ENCODE measurements around the gene MUTYH. TPM values are rescaled to one million over a fixed set of nuclear protein-coding genes. Genes with fewer than 3 reads are reported as not detected.
"Not testable (repeated sequence)": the region's sequence is repeated elsewhere in the genome, so short reads cannot be mapped to it uniquely, and the experiment has no call there.

The MUTYH gene
- total RNA-seq (29.0 TPM), polyA plus RNA-seq (ENCODE audit: insufficient read depth, low read depth, low replicate concordance) (24.1 TPM)
- long read RNA-seq, donor 1, partial matches to known transcripts = 0 of 1 reads
- long read RNA-seq, donor 1, other reads (novel, unspliced or antisense) = 0 of 1 reads
- long read RNA-seq, donor 2, partial matches to known transcripts = 19 of 22 reads
- long read RNA-seq, donor 2, other reads (novel, unspliced or antisense) = 0 of 22 reads
- long read RNA-seq, donor 3, partial matches to known transcripts = 15 of 24 reads
- long read RNA-seq, donor 3, other reads (novel, unspliced or antisense) = 5 of 24 reads
- long read RNA-seq, donor 4, partial matches to known transcripts = 5 of 5 reads
- long read RNA-seq, donor 4, other reads (novel, unspliced or antisense) = 0 of 5 reads
- long read RNA-seq, donor 5 = 0 reads
- long read RNA-seq, donor 6, partial matches to known transcripts = 0 of 2 reads
- long read RNA-seq, donor 6, other reads (novel, unspliced or antisense) = 0 of 2 reads
- long read RNA-seq, donor 7, partial matches to known transcripts = 4 of 23 reads
- long read RNA-seq, donor 7, other reads (novel, unspliced or antisense) = 8 of 23 reads
- long read RNA-seq, donor 8, partial matches to known transcripts = 0 of 3 reads
- long read RNA-seq, donor 8, other reads (novel, unspliced or antisense) = 0 of 3 reads
- long read RNA-seq, donor 9 = 0 reads
- long read RNA-seq, donor 10, partial matches to known transcripts = 29 of 32 reads
- long read RNA-seq, donor 10, other reads (novel, unspliced or antisense) = 0 of 32 reads

DNA sequence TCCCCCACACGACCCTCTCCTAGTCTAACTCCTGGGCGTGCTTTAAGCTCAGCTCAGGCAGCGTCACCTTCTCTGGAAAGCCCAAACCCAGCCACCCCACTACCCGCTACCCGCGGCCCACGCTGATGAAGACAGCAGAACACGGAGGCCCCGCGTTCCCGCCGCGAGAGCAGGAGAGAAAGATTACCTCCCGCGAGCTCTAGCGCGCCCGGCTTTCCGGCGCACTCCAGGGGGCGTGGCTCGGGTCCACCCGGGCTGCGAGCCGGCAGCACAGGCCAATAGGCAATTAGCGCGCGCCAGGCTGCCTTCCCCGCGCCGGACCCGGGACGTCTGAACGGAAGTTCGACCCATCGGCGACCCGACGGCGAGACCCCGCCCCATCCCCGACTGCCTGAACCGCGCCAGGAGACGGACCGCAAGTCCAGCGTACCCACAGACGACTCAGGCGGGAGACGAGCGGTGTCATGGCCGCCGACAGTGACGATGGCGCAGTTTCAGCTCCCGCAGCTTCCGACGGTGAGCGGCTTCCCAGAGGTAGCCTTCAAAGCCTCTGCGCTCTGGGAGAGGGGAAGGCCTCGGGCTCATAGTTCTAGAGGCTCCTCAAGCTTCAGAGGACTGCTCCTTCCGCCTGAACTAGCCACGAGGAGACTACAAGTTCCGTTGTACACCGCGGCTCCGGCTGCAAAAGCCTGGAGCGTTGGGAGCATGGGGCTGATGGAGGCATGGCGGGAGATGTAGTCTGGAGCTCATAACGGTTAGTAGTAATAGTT lies at the start of gene MUTYH, which contains the start of gene TOE1:
TSS of gene MUTYH (minus strand) at position 652 of the 770 bp plus-strand sequence. CDS start 5,935 bp downstream, outside the sequence.
TSS of gene TOE1 (plus strand) at position 382 of the 770 bp plus-strand sequence. CDS start at position 465, 83 bp downstream.
- DNase-seq (peak; percentile 95 to 98 (median 96)), FAIRE-seq (no peak)
- Histone ChIP-seq H3K4me1 (ENCODE audit: control insufficient read depth in 2 of 3, insufficient read depth in 2 of 3, low read depth in 1 of 3, low read length in 3 of 3) (peaks cover 0 to 17% (median 10%) of the 10 kb centered on the region in 3 donors), H3K9ac (ENCODE audit: low read length in 3 of 3) (peak within 1 kb of the TSS; percentile 74 to 95 (median 91)), H3K27ac (ENCODE audit: low read depth in 2 of 2, low read length in 2 of 2) (peak within 1 kb of the TSS; percentile 98), H3K4me3 (ENCODE audit: low read length in 3 of 3) (peak within 1 kb of the TSS; percentile 92 to 99 (median 95)), H3K27me3 (ENCODE audit: control insufficient read depth, insufficient read depth, low read length) (no peaks in the 10 kb centered on the region), H3K36me3 (ENCODE audit: control insufficient read depth in 2 of 3, insufficient read depth in 3 of 3, low read length in 3 of 3) (peaks cover 0 to 30% (median 19%) of the 10 kb centered on the region in 3 donors), H3K9me3 (ENCODE audit: control insufficient read depth in 2 of 3, insufficient read depth in 1 of 3, low read length in 3 of 3) (no peaks in the 10 kb centered on the region)
- TF ChIP-seq, protein P1, sequence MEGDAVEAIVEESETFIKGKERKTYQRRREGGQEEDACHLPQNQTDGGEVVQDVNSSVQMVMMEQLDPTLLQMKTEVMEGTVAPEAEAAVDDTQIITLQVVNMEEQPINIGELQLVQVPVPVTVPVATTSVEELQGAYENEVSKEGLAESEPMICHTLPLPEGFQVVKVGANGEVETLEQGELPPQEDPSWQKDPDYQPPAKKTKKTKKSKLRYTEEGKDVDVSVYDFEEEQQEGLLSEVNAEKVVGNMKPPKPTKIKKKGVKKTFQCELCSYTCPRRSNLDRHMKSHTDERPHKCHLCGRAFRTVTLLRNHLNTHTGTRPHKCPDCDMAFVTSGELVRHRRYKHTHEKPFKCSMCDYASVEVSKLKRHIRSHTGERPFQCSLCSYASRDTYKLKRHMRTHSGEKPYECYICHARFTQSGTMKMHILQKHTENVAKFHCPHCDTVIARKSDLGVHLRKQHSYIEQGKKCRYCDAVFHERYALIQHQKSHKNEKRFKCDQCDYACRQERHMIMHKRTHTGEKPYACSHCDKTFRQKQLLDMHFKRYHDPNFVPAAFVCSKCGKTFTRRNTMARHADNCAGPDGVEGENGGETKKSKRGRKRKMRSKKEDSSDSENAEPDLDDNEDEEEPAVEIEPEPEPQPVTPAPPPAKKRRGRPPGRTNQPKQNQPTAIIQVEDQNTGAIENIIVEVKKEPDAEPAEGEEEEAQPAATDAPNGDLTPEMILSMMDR (IDR thresholded peaks at IDR 0.05; ENCODE audit: borderline replicate concordance, extremely low read depth, insufficient read depth) = peak; percentile 11
- intact Hi-C loops (cut with DNase I) = no loop called here

DNA sequence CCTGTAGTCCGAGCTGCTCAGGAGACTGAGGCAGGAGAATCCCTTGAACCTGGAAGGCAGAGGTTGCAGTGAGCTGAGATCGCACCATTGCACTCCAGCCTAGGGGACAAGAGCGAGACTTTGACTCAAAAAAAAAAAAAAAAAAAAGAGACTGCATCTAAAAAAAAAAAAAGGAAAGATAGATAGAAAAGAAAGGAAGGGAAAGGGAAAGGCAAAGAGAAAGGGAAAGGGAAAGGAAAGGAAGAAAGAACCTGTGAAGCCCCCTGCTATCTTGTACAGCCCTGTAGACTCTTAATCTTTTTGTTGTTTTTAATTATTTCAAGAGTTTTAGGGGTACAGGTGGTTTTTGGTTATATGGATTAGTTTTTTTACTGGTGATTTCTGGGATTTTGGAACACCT lies 46.0 kb upstream of the MUTYH start:
- Histone ChIP-seq H3K4me1 (ENCODE audit: control insufficient read depth in 2 of 3, insufficient read depth in 2 of 3, low read depth in 1 of 3, low read length in 3 of 3) (no peaks in the 10 kb centered on the region), H3K27ac (ENCODE audit: low read depth in 2 of 2, low read length in 2 of 2) (no peak overlapping the region), H3K4me3 (ENCODE audit: low read length in 3 of 3) (no peak overlapping the region), H3K27me3 (ENCODE audit: control insufficient read depth, insufficient read depth, low read length) (no peaks in the 10 kb centered on the region), H3K9me3 (ENCODE audit: control insufficient read depth in 2 of 3, insufficient read depth in 1 of 3, low read length in 3 of 3) (no peaks in the 10 kb centered on the region), H3K36me3 (ENCODE audit: control insufficient read depth in 2 of 3, insufficient read depth in 3 of 3, low read length in 3 of 3) (no peaks in the 10 kb centered on the region), H3K9ac (ENCODE audit: low read length in 3 of 3) (no peak overlapping the region)
- FAIRE-seq = no peak
- TF ChIP-seq, protein P1 (IDR thresholded peaks at IDR 0.05; ENCODE audit: borderline replicate concordance, extremely low read depth, insufficient read depth) = no peak
- intact Hi-C loops (cut with DNase I) = no loop called here
- no peak for DNase-seq

DNA sequence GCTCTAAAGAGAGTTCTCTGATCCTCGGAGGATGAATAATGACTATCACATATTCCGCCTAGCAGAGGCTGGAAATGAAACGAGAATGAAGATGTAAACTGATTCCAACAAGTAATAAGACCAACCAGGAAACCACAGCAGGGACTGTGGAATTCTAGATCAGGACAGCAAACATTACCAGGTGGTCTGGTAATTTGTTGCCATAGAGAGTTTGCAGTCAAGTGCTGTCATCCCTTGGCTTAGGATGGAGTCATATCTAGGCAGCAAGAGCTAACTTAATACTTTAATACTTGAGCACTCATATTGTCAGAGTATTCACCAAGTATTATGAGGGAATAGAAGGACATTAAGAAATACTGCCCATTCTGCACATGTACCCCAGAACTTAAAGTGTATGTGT lies 45.1 kb upstream of the MUTYH start:
- Histone ChIP-seq H3K4me1 (ENCODE audit: control insufficient read depth in 2 of 3, insufficient read depth in 2 of 3, low read depth in 1 of 3, low read length in 3 of 3) (no peaks in the 10 kb centered on the region), H3K36me3 (ENCODE audit: control insufficient read depth in 2 of 3, insufficient read depth in 3 of 3, low read length in 3 of 3) (no peaks in the 10 kb centered on the region), H3K27me3 (ENCODE audit: control insufficient read depth, insufficient read depth, low read length) (no peaks in the 10 kb centered on the region), H3K4me3 (ENCODE audit: low read length in 3 of 3) (no peak overlapping the region), H3K27ac (ENCODE audit: low read depth in 2 of 2, low read length in 2 of 2) (no peak overlapping the region), H3K9me3 (ENCODE audit: control insufficient read depth in 2 of 3, insufficient read depth in 1 of 3, low read length in 3 of 3) (no peaks in the 10 kb centered on the region), H3K9ac (ENCODE audit: low read length in 3 of 3) (no peak overlapping the region)
- FAIRE-seq (no peak), DNase-seq (no peak)
- TF ChIP-seq, protein P1 (IDR thresholded peaks at IDR 0.05; ENCODE audit: borderline replicate concordance, extremely low read depth, insufficient read depth) = no peak
- intact Hi-C loops (cut with DNase I) = no loop called here

DNA sequence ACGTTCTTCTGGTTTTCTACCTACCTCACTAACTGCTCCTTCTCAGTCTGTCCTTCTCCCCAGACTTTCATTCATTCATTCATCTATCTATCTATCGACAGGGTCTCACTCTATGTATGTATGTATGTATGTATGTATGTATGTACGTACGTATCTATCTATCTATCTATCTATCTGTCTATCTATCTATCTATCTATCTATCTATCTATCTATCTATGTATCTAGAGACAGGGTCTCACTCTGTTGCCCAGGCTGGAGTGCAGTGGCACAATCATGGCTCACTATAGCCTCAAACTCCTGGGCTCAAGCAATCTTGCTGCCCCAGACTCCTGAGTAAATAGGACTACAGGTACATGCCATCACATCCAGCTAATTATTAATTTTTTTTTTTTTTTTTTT lies 44.0 kb upstream of the MUTYH start:
- not testable (repeated sequence) for H3K4me1 ChIP-seq (ENCODE audit: control insufficient read depth in 2 of 3, insufficient read depth in 2 of 3, low read depth in 1 of 3, low read length in 3 of 3); FAIRE-seq

More for the DNA sequence above, 44.0 kb upstream of the MUTYH start:
- DNase-seq; H3K9me3 ChIP-seq (ENCODE audit: control insufficient read depth in 2 of 3, insufficient read depth in 1 of 3, low read length in 3 of 3); H3K36me3 ChIP-seq (ENCODE audit: control insufficient read depth in 2 of 3, insufficient read depth in 3 of 3, low read length in 3 of 3); intact Hi-C loops (cut with DNase I); H3K9ac ChIP-seq (ENCODE audit: low read length in 3 of 3); H3K4me3 ChIP-seq (ENCODE audit: low read length in 3 of 3); H3K27ac ChIP-seq (ENCODE audit: low read depth in 2 of 2, low read length in 2 of 2); H3K27me3 ChIP-seq (ENCODE audit: control insufficient read depth, insufficient read depth, low read length): not testable (repeated sequence)

Data from kidney (tissue), 22 donors.